ENCODE data around the gene PTRH2. TPM values are rescaled to one million over a fixed set of nuclear protein-coding genes. Genes with fewer than 3 reads are reported as not detected.
"Not testable (repeated sequence)": the region's sequence is repeated elsewhere in the genome, so short reads cannot be mapped to it uniquely, and the experiment has no call there.

Gene PTRH2
- 6.9 TPM for total RNA-seq

- Histone ChIP-seq H3K4me1 (ENCODE audit: insufficient read depth, low read length) (peaks cover 55% of the 10 kb centered on the region), H3K4me3 (ENCODE audit: low read length) (peak within 1 kb of the TSS; percentile 93), H3K9me3 (ENCODE audit: low read depth, low read length) (no peaks in the 10 kb centered on the region), H3K27me3 (ENCODE audit: insufficient read depth, low read length) (no peaks in the 10 kb centered on the region)
Observed at GRCh38 chr17:59707149-59707970, at the start of gene PTRH2, which contains the start of gene VMP1. Gene PTRH2 (minus strand): TSS chr17:59707430. CDS start chr17:59697978, 9,452 bp downstream. Gene VMP1 (plus strand): TSS chr17:59707654. CDS start chr17:59731447, 23,793 bp downstream.

- no peak overlapping the region for H3K4me3 ChIP-seq (ENCODE audit: low read length)
- H3K9me3 ChIP-seq (ENCODE audit: low read depth, low read length): no peaks in the 10 kb centered on the region
- no peaks in the 10 kb centered on the region for H3K27me3 ChIP-seq (ENCODE audit: insufficient read depth, low read length)
- peaks cover 30% of the 10 kb centered on the region for H3K4me1 ChIP-seq (ENCODE audit: insufficient read depth, low read length)
Observed at GRCh38 chr17:59756236-59756818, 49.1 kb upstream of the PTRH2 start.

- H3K4me3 ChIP-seq (ENCODE audit: low read length); H3K9me3 ChIP-seq (ENCODE audit: low read depth, low read length); H3K27me3 ChIP-seq (ENCODE audit: insufficient read depth, low read length): not testable (repeated sequence)
- H3K4me1 ChIP-seq (ENCODE audit: insufficient read depth, low read length): peaks cover 26% of the 10 kb centered on the region
Observed at GRCh38 chr17:59755069-59755468, 47.8 kb upstream of the PTRH2 start.

GRCh38 chr17:59754552-59754951 is 47.3 kb upstream of the PTRH2 start:
- Histone ChIP-seq H3K4me1 (ENCODE audit: insufficient read depth, low read length) (peaks cover 22% of the 10 kb centered on the region), H3K4me3 (ENCODE audit: low read length) (no peak overlapping the region), H3K9me3 (ENCODE audit: low read depth, low read length) (no peaks in the 10 kb centered on the region), H3K27me3 (ENCODE audit: insufficient read depth, low read length) (no peaks in the 10 kb centered on the region)

GRCh38 chr17:59753522-59754467 is 46.6 kb upstream of the PTRH2 start:
- H3K4me1 ChIP-seq (ENCODE audit: insufficient read depth, low read length): peaks cover 22% of the 10 kb centered on the region
- H3K27me3 ChIP-seq (ENCODE audit: insufficient read depth, low read length): no peaks in the 10 kb centered on the region
- H3K4me3 ChIP-seq (ENCODE audit: low read length): no peak overlapping the region
- no peaks in the 10 kb centered on the region for H3K9me3 ChIP-seq (ENCODE audit: low read depth, low read length)

GRCh38 chr17:59752922-59753321 is 45.7 kb upstream of the PTRH2 start:
- H3K4me3 ChIP-seq (ENCODE audit: low read length): no peak overlapping the region
- no peaks in the 10 kb centered on the region for H3K27me3 ChIP-seq (ENCODE audit: insufficient read depth, low read length)
- peaks cover 22% of the 10 kb centered on the region for H3K4me1 ChIP-seq (ENCODE audit: insufficient read depth, low read length)
- no peaks in the 10 kb centered on the region for H3K9me3 ChIP-seq (ENCODE audit: low read depth, low read length)

GRCh38 chr17:59752446-59752845 is 45.2 kb upstream of the PTRH2 start:
- Histone ChIP-seq H3K27me3 (ENCODE audit: insufficient read depth, low read length) (no peaks in the 10 kb centered on the region), H3K4me1 (ENCODE audit: insufficient read depth, low read length) (peaks cover 22% of the 10 kb centered on the region), H3K4me3 (ENCODE audit: low read length) (no peak overlapping the region), H3K9me3 (ENCODE audit: low read depth, low read length) (no peaks in the 10 kb centered on the region)

GRCh38 chr17:59751955-59752413 is 44.8 kb upstream of the PTRH2 start:
- no peak overlapping the region for H3K4me3 ChIP-seq (ENCODE audit: low read length)

GRCh38 chr17:59748591-59748990 is 41.4 kb upstream of the PTRH2 start:
- Histone ChIP-seq H3K9me3 (ENCODE audit: low read depth, low read length) (no peaks in the 10 kb centered on the region), H3K4me3 (ENCODE audit: low read length) (no peak overlapping the region), H3K4me1 (ENCODE audit: insufficient read depth, low read length) (peaks cover 14% of the 10 kb centered on the region), H3K27me3 (ENCODE audit: insufficient read depth, low read length) (no peaks in the 10 kb centered on the region)

More at GRCh38 chr17:59751955-59752413, 44.8 kb upstream of the PTRH2 start:
- no peaks in the 10 kb centered on the region for H3K9me3 ChIP-seq (ENCODE audit: low read depth, low read length)
- no peaks in the 10 kb centered on the region for H3K27me3 ChIP-seq (ENCODE audit: insufficient read depth, low read length)
- peaks cover 22% of the 10 kb centered on the region for H3K4me1 ChIP-seq (ENCODE audit: insufficient read depth, low read length)

GRCh38 chr17:59746849-59747445 is 39.7 kb upstream of the PTRH2 start:
- no peaks in the 10 kb centered on the region for H3K27me3 ChIP-seq (ENCODE audit: insufficient read depth, low read length)
- no peak overlapping the region for H3K4me3 ChIP-seq (ENCODE audit: low read length)
- H3K9me3 ChIP-seq (ENCODE audit: low read depth, low read length): no peaks in the 10 kb centered on the region
- H3K4me1 ChIP-seq (ENCODE audit: insufficient read depth, low read length): peaks cover 6% of the 10 kb centered on the region

GRCh38 chr17:59745040-59745439 is 37.8 kb upstream of the PTRH2 start:
- no peaks in the 10 kb centered on the region for H3K27me3 ChIP-seq (ENCODE audit: insufficient read depth, low read length)
- no peak overlapping the region for H3K4me3 ChIP-seq (ENCODE audit: low read length)
- no peaks in the 10 kb centered on the region for H3K4me1 ChIP-seq (ENCODE audit: insufficient read depth, low read length)
- H3K9me3 ChIP-seq (ENCODE audit: low read depth, low read length): no peaks in the 10 kb centered on the region

- H3K27me3 ChIP-seq (ENCODE audit: insufficient read depth, low read length): no peaks in the 10 kb centered on the region
- no peaks in the 10 kb centered on the region for H3K9me3 ChIP-seq (ENCODE audit: low read depth, low read length)
- no peaks in the 10 kb centered on the region for H3K4me1 ChIP-seq (ENCODE audit: insufficient read depth, low read length)
- no peak overlapping the region for H3K4me3 ChIP-seq (ENCODE audit: low read length)
Observed at GRCh38 chr17:59743842-59744241, 36.6 kb upstream of the PTRH2 start.

- Histone ChIP-seq H3K27me3 (ENCODE audit: insufficient read depth, low read length) (no peaks in the 10 kb centered on the region), H3K9me3 (ENCODE audit: low read depth, low read length) (no peaks in the 10 kb centered on the region), H3K4me1 (ENCODE audit: insufficient read depth, low read length) (no peaks in the 10 kb centered on the region), H3K4me3 (ENCODE audit: low read length) (no peak overlapping the region)
Observed at GRCh38 chr17:59737324-59737723, 30.1 kb upstream of the PTRH2 start.

GRCh38 chr17:59734226-59734625 is 27.0 kb upstream of the PTRH2 start:
- Histone ChIP-seq H3K27me3 (ENCODE audit: insufficient read depth, low read length) (no peaks in the 10 kb centered on the region), H3K9me3 (ENCODE audit: low read depth, low read length) (no peaks in the 10 kb centered on the region), H3K4me1 (ENCODE audit: insufficient read depth, low read length) (peaks cover 17% of the 10 kb centered on the region), H3K4me3 (ENCODE audit: low read length) (no peak overlapping the region)
